Measurements from ENCODE around the gene C2CD4A. TPM values are rescaled to one million over a fixed set of nuclear protein-coding genes. Genes with fewer than 3 reads are reported as not detected.

The C2CD4A gene
- total RNA-seq: 0.07 and 0.35 TPM in 2 replicates

- TF ChIP-seq CTCF (conservative IDR thresholded peaks at IDR 0.05; ENCODE audit: low read depth, low read length): peak; percentile 32
- DNase-seq (ENCODE audit: low read depth): peak; percentile 49
- peak within 1 kb of the TSS; percentile 66 for H3K4me3 ChIP-seq (ENCODE audit: low read depth, low read length)
Measured at GRCh38 chr15:62066663-62067447, at the start of gene C2CD4A. Gene C2CD4A, plus strand, starts transcription at chr15:62066977. Its CDS starts 637 bp downstream, at chr15:62067614.

- DNase-seq (ENCODE audit: low read depth): no peak
- no peak overlapping the region for H3K4me3 ChIP-seq (ENCODE audit: low read depth, low read length)
- TF ChIP-seq CTCF (conservative IDR thresholded peaks at IDR 0.05; ENCODE audit: low read depth, low read length): no peak
Measured at GRCh38 chr15:62020576-62021160, 46.1 kb upstream of the C2CD4A start.

- DNase-seq (ENCODE audit: low read depth): no peak
- peak; percentile 35 for TF ChIP-seq CTCF (conservative IDR thresholded peaks at IDR 0.05; ENCODE audit: low read depth, low read length)
- H3K4me3 ChIP-seq (ENCODE audit: low read depth, low read length): no peak overlapping the region
Measured at GRCh38 chr15:62021991-62022600, 44.7 kb upstream of the C2CD4A start.

GRCh38 chr15:62026487-62027262 lies 40.1 kb upstream of the C2CD4A start:
- TF ChIP-seq CTCF (conservative IDR thresholded peaks at IDR 0.05; ENCODE audit: low read depth, low read length): no peak
- no peak overlapping the region for H3K4me3 ChIP-seq (ENCODE audit: low read depth, low read length)
- DNase-seq (ENCODE audit: low read depth): no peak

GRCh38 chr15:62027263-62027565 lies 39.6 kb upstream of the C2CD4A start:
- H3K4me3 ChIP-seq (ENCODE audit: low read depth, low read length): no peak overlapping the region
- DNase-seq (ENCODE audit: low read depth): no peak
- no peak for TF ChIP-seq CTCF (conservative IDR thresholded peaks at IDR 0.05; ENCODE audit: low read depth, low read length)

GRCh38 chr15:62027916-62028315 lies 38.9 kb upstream of the C2CD4A start:
- no peak for TF ChIP-seq CTCF (conservative IDR thresholded peaks at IDR 0.05; ENCODE audit: low read depth, low read length)
- DNase-seq (ENCODE audit: low read depth): no peak
- H3K4me3 ChIP-seq (ENCODE audit: low read depth, low read length): no peak overlapping the region

Measured in epithelial cell of proximal tubule (primary cell).